HCEC 1CT (cell line): ENCODE measurements around the gene WDR72.
"Not testable (repeated sequence)": the region's sequence is repeated elsewhere in the genome, so short reads cannot be mapped to it uniquely, and the experiment has no call there.

Experiments used
- DNase-seq: peaks from one replicate; pipeline ENCODE4 v3.0.0-alpha.2; 2017

The WDR72 gene

GRCh38 chr15:53759411-53759931 is at the start of gene WDR72:
Gene WDR72 (minus strand): TSS chr15:53759663. CDS start chr15:53733149, 26,514 bp downstream.
- no peak for DNase-seq

- DNase-seq, result no peak
Measured at GRCh38 chr15:53808058-53808706, 48.7 kb upstream of the WDR72 start.

- DNase-seq, result no peak
Measured at GRCh38 chr15:53807501-53807900, 48.0 kb upstream of the WDR72 start.

GRCh38 chr15:53802672-53803071 is 43.2 kb upstream of the WDR72 start:
- DNase-seq, result no peak

GRCh38 chr15:53791581-53791980 is 32.1 kb upstream of the WDR72 start:
- DNase-seq, result no peak

GRCh38 chr15:53789654-53790375 is 30.4 kb upstream of the WDR72 start:
- DNase-seq, result no peak

- no peak for DNase-seq
Measured at GRCh38 chr15:53786401-53786800, 26.9 kb upstream of the WDR72 start.

GRCh38 chr15:53785241-53785640 is 25.8 kb upstream of the WDR72 start:
- not testable (repeated sequence) for DNase-seq

- no peak for DNase-seq
Measured at GRCh38 chr15:53762916-53763315, 3.5 kb upstream of the WDR72 start.

GRCh38 chr15:53758412-53758811 is 1.1 kb downstream of the WDR72 start:
- DNase-seq, result no peak

GRCh38 chr15:53757906-53758305 is 1.6 kb downstream of the WDR72 start:
- no peak for DNase-seq

- DNase-seq, result no peak
Measured at GRCh38 chr15:53753813-53754212, 5.7 kb downstream of the WDR72 start.

- DNase-seq, result no peak
Measured at GRCh38 chr15:53752406-53752805, 7.1 kb downstream of the WDR72 start.

- no peak for DNase-seq
Measured at GRCh38 chr15:53747501-53748068, 11.9 kb downstream of the WDR72 start.

- DNase-seq, result no peak
Measured at GRCh38 chr15:53746101-53746500, 13.4 kb downstream of the WDR72 start.

GRCh38 chr15:53739651-53740050 is 19.8 kb downstream of the WDR72 start:
- no peak for DNase-seq

GRCh38 chr15:53739187-53739586 is 20.3 kb downstream of the WDR72 start:
- no peak for DNase-seq

- no peak for DNase-seq
Measured at GRCh38 chr15:53721334-53722087, 38.0 kb downstream of the WDR72 start.

- no peak for DNase-seq
Measured at GRCh38 chr15:53716909-53717876, 42.3 kb downstream of the WDR72 start.

GRCh38 chr15:53713218-53713617 is 46.2 kb downstream of the WDR72 start:
- no peak for DNase-seq

- DNase-seq, result no peak
Measured at GRCh38 chr15:53710906-53711305, 48.6 kb downstream of the WDR72 start.

GRCh38 chr15:53709821-53710220 is 49.6 kb downstream of the WDR72 start:
- DNase-seq, result no peak
